Hematopoietic multipotent progenitor cell (in vitro differentiated cells): Measurements from ENCODE around the gene FAM180B. TPM values are rescaled to one million over a fixed set of nuclear protein-coding genes. Genes with fewer than 3 reads are reported as not detected.

Experiments
- DNase-seq, 3 donors: peaks; one replicate each; pipeline ENCODE4 v3.0.0-alpha.2; 2011 to 2015; ENCODE audit warnings: low read depth in 2 of 3, low spot score in 2 of 3
- total RNA-seq: library from RNA; depleted of rRNA; stranded (reverse); fragments of >200 nt; gene quantifications from one replicate; pipeline ENCODE4 v1.2.3, GENCODE V29; 2012

Gene FAM180B
- total RNA-seq, 1 donor = 0.27 TPM

DNA sequence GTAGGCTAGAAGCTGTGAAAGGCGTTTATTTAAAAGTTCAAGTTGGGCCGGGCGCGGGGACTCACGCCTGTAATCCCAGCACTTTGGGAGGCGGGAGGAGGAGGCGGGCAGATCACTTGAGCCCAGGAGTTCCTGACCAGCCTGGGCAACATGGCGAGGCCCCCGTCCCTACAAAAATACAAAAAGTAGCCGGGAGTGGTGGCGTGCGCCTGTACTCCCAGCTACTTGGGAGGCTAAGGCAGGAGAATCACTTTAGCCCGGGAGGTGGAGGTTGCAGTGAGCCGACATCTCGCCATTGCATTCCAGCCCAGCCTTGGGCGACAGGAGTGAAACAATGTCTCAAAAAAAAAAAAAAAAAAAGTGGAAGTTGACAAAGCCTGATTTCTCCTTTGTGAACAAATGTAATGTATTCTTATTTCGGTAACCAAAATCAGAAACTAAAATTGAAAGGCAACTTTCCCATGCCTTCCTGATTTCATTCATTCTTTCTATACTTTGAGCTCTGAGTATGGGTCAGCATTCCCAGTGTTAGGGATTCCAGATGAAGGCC lies 20.3 kb upstream of the FAM180B start:
- DNase-seq = peak in 1 of 3 donors; percentile 25

DNA sequence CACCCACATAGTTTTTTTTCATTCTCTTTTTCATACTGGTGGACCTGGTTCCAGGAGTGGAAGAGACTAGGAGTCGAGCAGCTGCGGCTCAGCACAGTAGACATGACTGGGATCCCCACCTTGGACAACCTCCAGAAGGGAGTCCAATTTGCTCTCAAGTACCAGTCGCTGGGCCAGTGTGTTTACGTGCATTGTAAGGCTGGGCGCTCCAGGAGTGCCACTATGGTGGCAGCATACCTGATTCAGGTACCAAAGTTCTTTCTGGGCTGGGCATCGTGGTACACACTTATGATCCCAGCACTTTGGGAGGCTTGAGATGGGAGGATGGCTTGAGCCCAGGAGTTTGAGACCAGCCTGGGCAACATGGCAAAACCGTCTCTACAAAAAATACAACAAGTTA lies 16.8 kb upstream of the FAM180B start:
- DNase-seq = no peak

DNA sequence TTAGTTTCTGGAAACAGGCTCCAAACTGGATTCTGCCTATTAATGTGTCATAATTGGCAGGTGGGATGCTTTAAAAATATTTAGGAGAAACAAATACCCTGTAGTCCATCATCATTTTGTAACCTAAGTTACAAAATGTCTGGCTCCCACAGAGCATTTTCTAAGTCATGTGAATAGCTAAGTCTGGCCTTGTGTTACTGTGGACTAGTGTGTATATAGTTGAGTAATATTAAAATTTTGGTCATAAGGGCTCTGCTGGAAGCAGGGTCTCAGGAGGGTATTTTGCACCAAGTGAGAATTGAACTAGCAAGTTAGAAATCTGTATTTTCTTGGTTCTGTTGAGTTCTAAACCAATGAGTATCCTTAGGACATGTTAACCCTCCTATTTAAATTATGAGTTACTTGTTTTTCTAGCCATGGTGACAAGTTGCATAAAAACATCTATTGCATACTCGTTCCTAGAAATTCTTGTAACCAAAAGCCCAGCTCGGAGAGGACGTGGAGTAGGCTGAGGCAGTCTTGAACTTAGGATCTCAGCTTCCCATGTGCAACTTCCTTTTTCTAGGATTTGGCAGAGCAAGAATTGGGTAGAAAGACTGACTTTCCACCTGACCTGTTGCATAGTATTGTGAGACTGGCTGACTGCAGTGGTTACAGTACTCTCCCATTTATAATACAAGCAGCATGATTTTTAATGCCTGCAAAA lies 15.7 kb upstream of the FAM180B start:
- DNase-seq = no peak

- DNase-seq = no peak
Observed at GRCh38 chr11:47571357-47571729, 15.1 kb upstream of the FAM180B start.

GRCh38 chr11:47571895-47572294 lies 14.6 kb upstream of the FAM180B start:
- DNase-seq = no peak

- DNase-seq = no peak
Observed at GRCh38 chr11:47572715-47573255, 13.7 kb upstream of the FAM180B start.

GRCh38 chr11:47573321-47573720 lies 13.2 kb upstream of the FAM180B start:
- no peak for DNase-seq

DNA sequence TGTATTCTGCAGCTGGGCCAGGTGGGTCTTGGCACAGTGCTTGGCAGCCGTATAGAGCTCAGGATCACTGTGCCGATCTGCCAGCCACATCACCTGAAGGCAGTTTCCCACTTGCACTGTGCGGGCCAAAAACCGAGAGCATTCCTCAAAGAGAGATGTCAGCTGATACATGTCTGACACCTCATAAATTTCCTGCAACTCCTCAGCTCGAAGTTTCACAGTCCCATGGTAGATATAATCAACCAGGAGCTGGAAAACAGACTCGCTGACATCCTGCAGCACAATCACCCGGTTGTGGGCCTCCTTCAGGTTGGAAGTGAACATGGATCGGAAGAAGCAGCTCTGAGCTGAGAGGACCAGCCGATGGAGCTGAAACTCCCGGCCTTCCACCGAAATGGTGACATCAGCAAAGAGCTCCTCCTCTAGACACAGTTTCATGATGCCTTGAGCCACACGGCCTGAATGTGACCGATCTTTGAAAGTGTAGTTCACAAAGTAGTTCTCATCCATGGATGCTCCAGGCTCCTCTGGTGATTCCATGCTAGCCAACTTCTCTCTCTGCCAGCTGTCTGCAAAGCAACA lies 8.9 kb upstream of the FAM180B start:
- DNase-seq = no peak

GRCh38 chr11:47578524-47579494 lies 7.7 kb upstream of the FAM180B start, which contains the start of the genes KBTBD4 and NDUFS3:
Gene KBTBD4, minus strand, starts transcription at chr11:47578970. Its CDS starts 19 bp downstream, at chr11:47578951.
Gene NDUFS3, plus strand, starts transcription at chr11:47579074. Its CDS starts 18 bp downstream, at chr11:47579092.
- DNase-seq = peak; percentile 89 to 93 (median 89)

- DNase-seq = no peak
Observed at GRCh38 chr11:47583844-47584243, 2.6 kb upstream of the FAM180B start.

DNA sequence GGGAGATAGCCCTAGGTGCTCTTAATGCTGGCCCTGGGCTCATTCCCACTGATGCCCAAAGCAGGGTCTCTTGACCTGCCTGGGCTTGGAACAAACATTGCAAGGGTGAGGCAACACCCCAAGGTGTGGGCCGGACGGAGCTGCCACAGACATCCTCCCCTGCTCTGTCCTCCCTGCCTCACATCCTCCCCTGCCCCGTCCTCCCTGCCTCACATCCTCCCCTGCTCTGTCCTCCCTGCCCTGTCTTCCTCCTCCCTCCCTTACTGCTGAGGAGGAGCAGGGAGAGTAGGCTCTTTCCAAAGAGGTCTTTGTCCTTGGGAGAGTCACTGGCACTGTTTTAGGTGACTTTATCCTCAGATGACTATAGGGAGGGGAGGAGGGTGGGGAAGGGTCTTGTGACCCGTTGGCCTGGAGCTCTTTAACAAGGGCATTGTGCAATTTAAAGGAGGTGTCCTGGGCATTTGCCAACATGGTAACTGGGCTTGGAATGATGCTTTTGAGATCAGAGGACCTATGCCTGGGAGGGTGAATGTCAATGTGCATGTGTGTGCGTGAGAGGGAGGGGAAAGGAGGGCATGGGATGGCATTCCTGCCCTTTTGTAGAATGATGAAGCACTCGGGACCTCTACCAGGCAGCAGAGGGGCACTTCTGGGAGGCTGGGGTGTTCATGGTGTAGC lies 700 bp downstream of the FAM180B start:
- DNase-seq = no peak

DNA sequence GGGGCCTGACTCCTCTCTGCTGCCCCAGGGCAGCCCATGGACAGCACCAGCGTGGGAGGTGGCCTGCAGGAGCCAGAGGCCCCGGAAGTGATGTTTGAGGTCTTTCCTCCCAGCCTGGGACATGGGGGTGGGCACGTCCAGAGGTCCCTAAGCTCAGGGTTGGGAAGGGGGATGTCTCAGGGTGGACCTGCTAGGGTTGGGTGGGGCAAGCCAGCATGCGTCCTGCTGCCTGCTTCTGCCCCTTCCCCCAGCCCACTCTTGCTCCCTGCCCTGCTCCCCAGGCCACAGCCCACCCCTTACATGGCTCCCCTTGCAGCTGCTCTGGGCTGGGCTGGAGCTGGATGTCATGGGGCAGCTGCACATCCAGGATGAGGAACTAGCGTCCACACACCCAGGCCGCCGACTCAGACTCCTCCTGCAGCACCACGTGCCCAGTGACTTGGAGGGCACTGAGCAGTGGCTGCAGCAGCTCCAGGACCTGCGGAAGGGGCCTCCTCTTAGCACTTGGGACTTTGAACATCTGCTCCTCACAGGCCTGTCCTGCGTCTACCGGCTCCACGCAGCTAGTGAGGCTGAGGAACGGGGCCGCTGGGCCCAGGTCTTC lies 1.3 kb downstream of the FAM180B start:
- DNase-seq = peak in 2 of 3 donors; percentile 71 to 83

GRCh38 chr11:47589118-47589517 lies 2.6 kb downstream of the FAM180B start:
- DNase-seq = no peak

DNA sequence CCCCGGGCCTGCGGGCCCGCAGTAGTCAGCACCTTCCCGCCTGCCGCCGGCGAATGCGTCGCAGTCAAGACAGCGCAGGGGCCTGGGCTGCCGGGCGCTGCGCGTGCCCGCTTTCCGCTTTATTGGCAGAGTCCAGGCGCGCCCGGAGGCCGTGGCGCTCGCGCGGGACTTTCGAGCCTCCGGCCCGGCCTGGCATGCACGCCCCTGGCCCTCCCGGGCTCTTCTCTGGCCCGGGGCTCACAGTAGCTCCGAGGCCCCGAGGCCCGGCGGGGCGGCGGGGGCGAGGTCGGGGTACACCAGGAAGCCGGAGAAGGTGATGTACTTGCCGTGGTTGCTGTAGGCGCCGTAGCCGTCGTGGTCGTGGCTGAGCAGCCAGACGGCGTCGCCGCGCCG lies 3.1 kb downstream of the FAM180B start:
- DNase-seq = no peak

DNA sequence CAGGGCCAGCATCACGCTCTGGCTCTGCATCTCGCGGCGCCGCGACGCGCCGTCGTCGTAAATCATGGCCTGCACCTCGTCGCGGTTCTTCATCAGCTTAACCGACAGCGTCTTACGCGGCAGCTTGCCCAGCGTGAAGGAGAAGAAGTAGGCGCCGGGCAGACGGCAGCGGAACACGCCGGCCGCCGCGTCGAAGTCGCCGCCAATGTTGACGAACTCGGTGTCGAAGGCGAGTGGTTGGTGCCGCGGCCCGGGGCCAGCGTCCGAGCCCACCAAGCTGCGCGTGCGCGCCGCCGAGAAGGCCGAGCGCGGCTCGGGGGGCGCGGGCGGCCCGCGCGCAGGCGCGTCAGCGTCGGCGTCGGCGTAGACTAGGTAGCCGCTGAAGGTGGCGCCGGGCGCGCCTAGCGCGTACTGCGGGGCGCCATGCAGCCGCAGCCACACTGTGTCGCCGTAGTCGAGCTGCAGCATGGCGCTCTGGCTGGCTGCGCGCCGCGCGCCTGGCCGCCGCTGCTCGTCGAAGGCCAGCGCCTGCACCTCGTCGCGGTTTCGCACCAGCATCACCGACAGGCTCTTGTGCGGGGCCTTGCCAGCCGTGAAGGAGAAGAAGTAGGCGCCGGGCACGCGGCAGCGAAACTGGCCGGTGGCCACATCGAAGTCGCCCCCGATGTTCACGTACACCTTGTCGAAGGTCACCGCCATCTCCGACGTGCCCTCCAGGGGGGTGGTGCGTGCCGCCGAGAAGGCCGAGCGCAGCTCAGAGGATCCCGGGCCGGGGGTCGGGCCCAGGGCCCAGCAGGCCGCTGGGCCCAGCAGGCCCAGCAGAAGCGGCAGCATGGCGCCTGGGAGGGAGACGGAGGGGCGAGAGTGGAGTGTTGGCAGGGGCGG lies 3.7 kb downstream of the FAM180B start:
- DNase-seq = no peak

DNA sequence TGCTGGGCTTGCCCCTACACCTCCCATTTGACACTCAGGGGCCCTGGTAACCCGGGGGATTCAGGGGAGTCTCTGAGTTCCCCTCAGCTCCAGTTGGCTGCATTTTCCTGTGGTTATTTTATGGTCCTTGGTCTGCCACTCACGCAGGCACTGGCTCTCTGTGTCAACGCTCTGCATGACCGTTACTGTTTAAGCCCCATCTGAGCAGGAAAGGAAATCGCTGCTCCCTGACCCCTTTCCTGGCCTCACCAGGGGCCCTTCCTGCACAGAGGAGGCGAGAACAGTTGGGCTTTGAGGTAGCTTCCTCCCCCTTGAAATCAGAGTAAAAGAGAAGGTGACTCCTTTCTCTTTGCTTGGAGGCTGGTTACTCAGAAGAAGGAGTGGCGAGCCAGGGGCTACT lies 5.3 kb downstream of the FAM180B start:
- DNase-seq = peak in 2 of 3 donors; percentile 52 to 83

GRCh38 chr11:47592251-47592650 lies 5.8 kb downstream of the FAM180B start:
- DNase-seq = peak in 1 of 3 donors; percentile 12

GRCh38 chr11:47592970-47593369 lies 6.5 kb downstream of the FAM180B start:
- DNase-seq = no peak

- no peak for DNase-seq
Observed at GRCh38 chr11:47593492-47593933, 7.0 kb downstream of the FAM180B start.
